ENCODE data around the gene STX11.

GRCh38 chr6:144152334-144152900 is 2.1 kb downstream of the STX11 start:
- TF ChIP-seq POLR2AphosphoS5 (IDR thresholded peaks at IDR 0.05) (no peak), POLR2A (IDR thresholded peaks at IDR 0.05) (no peak)
